NCI-H1105 treated with DMSO at 0.1 percent for 48 hours (cell line): ENCODE data around the gene TMEM203.

Experiments used
- DNase-seq: peaks from one replicate; lab custom pipeline; 2025; lab: John Stamatoyannopoulos, UW

The TMEM203 gene

GRCh38 chr9:137194909-137195308 lies 10.5 kb downstream of the TMEM203 start:
- DNase-seq, result peak; percentile 78

GRCh38 chr9:137194388-137194787 lies 11.1 kb downstream of the TMEM203 start:
- DNase-seq, result no peak

- no peak for DNase-seq
Measured at GRCh38 chr9:137193771-137194170, 11.7 kb downstream of the TMEM203 start.

GRCh38 chr9:137192859-137193258 lies 12.6 kb downstream of the TMEM203 start:
- DNase-seq, result no peak

- no peak for DNase-seq
Measured at GRCh38 chr9:137192448-137192780, 13.0 kb downstream of the TMEM203 start.

- no peak for DNase-seq
Measured at GRCh38 chr9:137191691-137192447, 13.6 kb downstream of the TMEM203 start.

- DNase-seq, result no peak
Measured at GRCh38 chr9:137191245-137191644, 14.2 kb downstream of the TMEM203 start.

GRCh38 chr9:137190315-137190856 lies 15.1 kb downstream of the TMEM203 start:
- no peak for DNase-seq

DNA sequence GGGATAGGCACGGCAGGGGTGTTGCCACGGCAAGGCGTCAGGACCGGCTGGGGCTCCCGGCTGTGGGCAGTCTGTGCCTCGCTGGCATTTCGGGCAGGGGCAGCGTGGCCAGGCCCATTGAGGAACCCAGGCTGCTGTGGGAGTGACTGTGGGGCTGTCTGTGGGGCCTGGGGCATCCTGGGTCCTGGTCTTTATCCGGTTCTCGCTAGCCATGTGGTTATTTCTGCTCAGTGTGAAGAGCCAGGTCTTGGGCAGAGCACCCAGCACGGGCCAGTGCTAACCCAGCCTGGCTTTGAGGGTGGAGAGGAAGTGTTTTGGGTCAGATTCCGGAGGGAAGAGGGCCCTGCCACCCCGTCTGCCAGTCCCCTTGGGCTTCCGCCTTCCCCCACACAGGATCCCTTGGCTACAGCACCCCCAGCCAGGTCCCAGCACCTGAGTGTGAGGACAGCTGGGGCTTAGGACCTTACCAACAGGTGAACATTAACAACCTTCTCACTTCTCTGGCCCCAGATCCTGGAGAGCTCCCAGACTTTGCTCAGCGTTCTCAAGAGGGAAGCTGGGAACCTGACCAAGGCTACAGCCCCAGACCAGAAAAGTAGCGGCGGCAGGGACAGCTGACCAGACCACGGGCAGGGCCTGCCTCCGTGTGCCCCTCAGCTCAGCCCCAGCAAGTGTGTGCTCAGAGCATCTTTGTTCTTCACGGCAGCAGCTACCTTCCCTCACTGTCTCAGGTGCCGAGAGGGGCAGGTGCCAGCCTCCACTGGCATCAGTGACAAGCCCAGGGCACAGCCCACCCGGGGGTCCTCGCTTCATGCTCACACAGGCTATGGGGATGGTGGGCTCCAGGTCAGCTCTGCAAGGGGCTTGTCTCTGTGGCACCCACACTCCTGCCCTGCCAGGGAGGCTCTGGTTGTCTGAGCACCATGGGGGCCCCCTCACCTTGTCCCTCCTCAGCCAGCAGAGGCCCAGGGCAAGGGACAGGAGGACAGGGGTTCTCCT lies 15.9 kb downstream of the TMEM203 start:
- no peak for DNase-seq

- DNase-seq, result peak; percentile 73
Measured at GRCh38 chr9:137188490-137189296, 16.8 kb downstream of the TMEM203 start, which contains the start of the genes ANAPC2 and SSNA1. Gene ANAPC2, minus strand, starts transcription at chr9:137188560. Its CDS starts 28 bp downstream, at chr9:137188532. Gene SSNA1, plus strand, starts transcription at chr9:137188676. Its CDS starts 51 bp downstream, at chr9:137188727.

- DNase-seq, result no peak
Measured at GRCh38 chr9:137188086-137188489, 17.4 kb downstream of the TMEM203 start.

- DNase-seq, result no peak
Measured at GRCh38 chr9:137187386-137187785, 18.1 kb downstream of the TMEM203 start.

DNA sequence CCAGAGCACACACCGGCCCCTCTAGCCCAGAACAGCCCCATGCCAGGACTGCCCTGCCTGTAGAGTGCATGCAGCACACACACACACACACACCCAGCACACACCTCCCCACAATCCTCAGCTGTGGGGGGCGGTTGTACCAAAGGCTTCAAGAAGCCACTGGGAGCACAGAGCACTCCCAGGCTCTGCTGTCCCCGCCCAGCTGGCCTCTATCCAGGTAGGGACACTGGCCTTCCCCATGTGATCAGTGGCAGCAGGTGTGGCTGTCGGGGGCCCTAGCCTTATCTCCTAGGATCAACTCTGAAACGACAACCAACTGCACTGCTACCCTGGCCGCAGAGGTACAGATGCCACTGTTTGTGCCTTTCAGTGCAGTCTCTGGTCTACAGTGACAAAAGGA lies 19.1 kb downstream of the TMEM203 start:
- DNase-seq, result no peak

- no peak for DNase-seq
Measured at GRCh38 chr9:137185921-137186320, 19.5 kb downstream of the TMEM203 start.

DNA sequence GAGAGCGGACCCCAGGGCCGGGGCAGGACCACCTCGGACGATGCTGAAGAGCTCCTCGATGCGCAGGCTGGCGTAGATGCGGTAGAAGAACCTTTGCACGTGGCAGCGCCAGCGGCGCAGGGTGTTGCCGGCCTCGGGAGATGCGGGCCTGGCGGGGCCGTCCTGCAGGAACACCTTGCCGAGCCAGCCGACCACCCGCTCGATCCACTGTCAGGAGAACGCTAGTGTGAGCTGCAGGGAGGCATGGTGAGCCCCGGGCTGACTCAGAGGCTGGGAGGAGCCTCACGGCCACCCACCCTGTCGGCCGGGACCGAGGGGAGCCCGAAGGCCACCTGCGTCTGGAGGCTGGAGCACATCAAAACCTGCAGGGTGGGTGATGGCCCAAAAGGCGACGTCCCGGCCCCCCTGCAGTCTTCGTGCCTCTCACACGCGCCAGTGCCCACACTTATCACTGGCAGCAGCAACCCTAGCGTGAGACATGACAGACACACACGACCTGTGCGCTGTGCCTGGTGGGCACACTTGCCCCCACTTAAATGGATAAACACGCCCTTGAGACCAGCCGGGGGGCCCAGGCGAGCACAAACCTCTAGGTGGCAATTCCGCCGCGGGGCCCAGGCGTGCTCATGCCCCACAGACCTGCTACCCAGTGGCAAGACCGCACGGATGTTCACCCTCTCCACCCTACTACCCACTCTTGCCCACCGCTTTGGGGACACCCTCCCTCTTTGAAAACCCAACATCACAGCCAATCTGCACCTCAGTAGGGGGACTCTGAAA lies 20.4 kb downstream of the TMEM203 start:
- DNase-seq, result no peak

DNA sequence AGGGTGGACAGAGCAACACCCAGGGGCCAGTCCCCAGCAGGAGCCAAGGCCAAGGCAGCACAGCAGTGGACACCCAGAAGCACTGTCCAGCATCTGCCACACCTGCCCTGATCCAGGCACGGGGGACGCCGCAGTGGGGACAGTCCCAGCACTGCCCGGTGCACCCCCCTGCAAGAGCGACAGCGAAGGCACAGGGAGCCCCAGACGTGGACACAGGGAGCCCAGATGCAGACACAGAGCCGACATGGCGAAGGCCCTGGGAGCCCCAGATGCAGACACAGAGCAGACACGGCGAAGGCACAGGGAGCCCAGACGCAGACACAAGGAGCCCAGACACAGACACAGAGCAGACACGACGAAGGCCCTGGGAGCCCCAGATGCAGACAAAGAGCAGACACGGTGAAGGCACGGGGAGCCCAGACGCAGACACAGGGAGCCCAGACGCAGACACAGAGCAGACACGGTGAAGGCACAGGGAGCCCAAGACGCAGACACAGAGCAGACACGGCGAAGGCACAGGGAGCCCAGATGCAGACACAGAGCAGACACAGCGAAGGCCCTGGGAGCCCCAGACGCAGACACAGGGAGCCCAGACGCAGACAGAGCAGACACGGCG lies 21.4 kb downstream of the TMEM203 start:
- no peak for DNase-seq

DNA sequence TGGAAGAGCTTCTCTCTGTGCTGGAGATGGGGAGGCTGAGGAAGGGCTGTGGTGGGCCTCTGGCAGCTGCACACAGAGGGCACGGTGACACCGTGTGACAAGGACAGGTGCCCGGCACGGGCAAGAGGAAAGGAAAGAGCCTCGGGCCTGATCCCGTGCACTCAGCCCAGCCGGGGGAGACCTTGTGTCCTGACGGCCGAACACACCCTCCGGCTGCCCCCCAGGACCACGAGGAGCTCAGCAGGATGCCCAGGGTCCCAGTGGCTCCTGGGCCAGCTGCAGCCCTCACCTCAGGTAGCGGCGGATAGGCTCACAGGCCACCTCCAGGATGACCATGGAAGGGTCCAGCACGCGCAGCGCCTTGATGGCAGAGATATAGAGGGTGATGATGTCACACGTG lies 22.6 kb downstream of the TMEM203 start:
- DNase-seq, result no peak

DNA sequence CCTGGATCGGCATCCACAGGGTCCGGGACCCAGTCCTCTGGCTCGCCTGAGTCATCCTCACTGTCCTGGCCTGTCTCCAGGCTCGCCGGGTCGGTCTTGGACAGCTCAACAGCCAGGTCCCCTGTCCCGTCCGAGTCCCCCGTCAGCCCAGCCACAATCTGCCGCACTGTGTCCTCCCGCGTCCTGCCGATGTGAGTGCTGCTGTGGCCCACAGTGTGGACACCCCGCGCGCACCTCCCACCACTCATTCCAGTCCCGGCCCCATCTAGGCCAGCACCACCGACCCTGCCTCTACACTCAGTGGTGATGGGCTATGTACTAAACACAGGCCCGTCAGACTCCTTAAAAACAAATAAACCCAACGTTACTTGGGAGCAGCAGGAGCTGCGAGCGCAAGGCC lies 23.8 kb downstream of the TMEM203 start:
- DNase-seq, result no peak

DNA sequence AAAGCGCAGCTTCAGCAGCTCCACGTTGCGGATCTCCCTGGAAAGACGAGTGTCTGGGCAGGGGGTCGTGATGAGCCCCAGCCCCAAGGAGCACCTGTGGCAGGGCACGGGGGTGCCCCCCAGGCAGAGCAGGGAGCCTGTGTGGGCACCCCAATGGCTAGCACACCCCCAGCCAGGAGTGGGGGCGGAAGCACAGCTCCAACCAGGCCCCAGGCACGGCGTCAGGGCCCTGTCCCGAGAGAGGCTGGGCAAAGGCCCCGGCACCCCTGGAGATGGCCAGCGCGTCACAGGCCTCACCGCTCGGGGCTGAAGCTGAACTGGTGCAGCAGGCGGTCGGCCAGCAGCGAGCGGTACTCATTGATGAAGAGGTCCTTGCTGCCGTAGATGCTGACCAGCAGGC lies 25.0 kb downstream of the TMEM203 start:
- no peak for DNase-seq

DNA sequence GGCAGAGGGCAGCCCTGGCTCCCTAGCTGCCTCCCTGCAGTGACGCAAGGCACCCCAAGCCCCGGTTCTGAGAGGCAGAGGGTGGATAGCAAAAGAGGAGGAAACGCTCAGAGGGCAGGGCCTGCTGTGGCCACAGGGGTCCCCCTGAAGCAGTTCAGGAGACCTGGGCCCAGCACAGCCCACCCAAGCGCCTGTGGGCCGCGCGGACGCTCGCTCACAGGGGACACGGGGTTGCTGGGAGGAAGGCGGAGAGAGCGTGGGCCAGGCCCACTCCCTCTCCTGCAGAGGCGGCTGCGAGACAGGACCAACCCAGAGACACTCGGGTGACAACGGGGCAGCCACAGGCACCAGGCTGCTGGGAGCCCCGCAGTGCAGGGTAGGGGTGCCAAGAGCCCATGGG lies 25.7 kb downstream of the TMEM203 start:
- no peak for DNase-seq
